ENCODE results near the gene AGTR1. TPM values are rescaled to one million over a fixed set of nuclear protein-coding genes. Genes with fewer than 3 reads are reported as not detected.

The AGTR1 gene
- total RNA-seq, 1 donor from 2014 or later: 12.0 TPM

- H3K27ac ChIP-seq: no peak overlapping the region
- H3K27me3 ChIP-seq: no peaks in the 10 kb centered on the region
- no peaks in the 10 kb centered on the region for H3K9me3 ChIP-seq
- H3K4me3 ChIP-seq: no peak overlapping the region
- no peaks in the 10 kb centered on the region for H3K36me3 ChIP-seq
- intact Hi-C loops (cut with DNase I): no loop called here
- no peak for DNase-seq (ENCODE audit: extremely low spot score in 2 of 2)
- no peaks in the 10 kb centered on the region for H3K4me1 ChIP-seq
- TF ChIP-seq POLR2A (IDR thresholded peaks at IDR 0.05) (no peak), CTCF (IDR thresholded peaks at IDR 0.05) (no peak), POLR2AphosphoS5 (IDR thresholded peaks at IDR 0.05; ENCODE audit: insufficient read depth in 1 of 2, low read depth in 1 of 2) (no peak)
Observed at GRCh38 chr3:148709560-148710253, 12.0 kb downstream of the AGTR1 start.

GRCh38 chr3:148710665-148711064, 13.0 kb downstream of the AGTR1 start:
- no peaks in the 10 kb centered on the region for H3K9me3 ChIP-seq
- no peaks in the 10 kb centered on the region for H3K27me3 ChIP-seq
- no peak for DNase-seq (ENCODE audit: extremely low spot score in 2 of 2)
- TF ChIP-seq CTCF (IDR thresholded peaks at IDR 0.05): no peak
- no peak for TF ChIP-seq POLR2AphosphoS5 (IDR thresholded peaks at IDR 0.05; ENCODE audit: insufficient read depth in 1 of 2, low read depth in 1 of 2)
- TF ChIP-seq POLR2A (IDR thresholded peaks at IDR 0.05): no peak
- intact Hi-C loops (cut with DNase I): no loop called here
- H3K27ac ChIP-seq: no peak overlapping the region
- no peaks in the 10 kb centered on the region for H3K4me1 ChIP-seq
- H3K36me3 ChIP-seq: no peaks in the 10 kb centered on the region
- no peak overlapping the region for H3K4me3 ChIP-seq

- H3K4me3 ChIP-seq: no peak overlapping the region
- intact Hi-C loops (cut with DNase I): no loop called here
- no peak for DNase-seq (ENCODE audit: extremely low spot score in 2 of 2)
- H3K4me1 ChIP-seq: no peaks in the 10 kb centered on the region
- no peak overlapping the region for H3K27ac ChIP-seq
- H3K9me3 ChIP-seq: no peaks in the 10 kb centered on the region
- H3K36me3 ChIP-seq: no peaks in the 10 kb centered on the region
- no peaks in the 10 kb centered on the region for H3K27me3 ChIP-seq
- no peak for TF ChIP-seq POLR2AphosphoS5 (IDR thresholded peaks at IDR 0.05; ENCODE audit: insufficient read depth in 1 of 2, low read depth in 1 of 2)
- TF ChIP-seq CTCF (IDR thresholded peaks at IDR 0.05): no peak
- no peak for TF ChIP-seq POLR2A (IDR thresholded peaks at IDR 0.05)
Observed at GRCh38 chr3:148711981-148712666, 14.4 kb downstream of the AGTR1 start.

- intact Hi-C loops (cut with DNase I): no loop called here
- Histone ChIP-seq H3K4me1 (no peaks in the 10 kb centered on the region), H3K36me3 (no peaks in the 10 kb centered on the region), H3K27ac (no peak overlapping the region), H3K27me3 (no peaks in the 10 kb centered on the region), H3K9me3 (no peaks in the 10 kb centered on the region), H3K4me3 (no peak overlapping the region)
- no peak for DNase-seq (ENCODE audit: extremely low spot score in 2 of 2)
- TF ChIP-seq CTCF (IDR thresholded peaks at IDR 0.05) (no peak), POLR2A (IDR thresholded peaks at IDR 0.05) (no peak), POLR2AphosphoS5 (IDR thresholded peaks at IDR 0.05; ENCODE audit: insufficient read depth in 1 of 2, low read depth in 1 of 2) (no peak)
Observed at GRCh38 chr3:148714521-148714920, 16.8 kb downstream of the AGTR1 start.

- no peaks in the 10 kb centered on the region for H3K27me3 ChIP-seq
- intact Hi-C loops (cut with DNase I): no loop called here
- no peak for TF ChIP-seq POLR2A (IDR thresholded peaks at IDR 0.05)
- no peak overlapping the region for H3K4me3 ChIP-seq
- no peaks in the 10 kb centered on the region for H3K9me3 ChIP-seq
- H3K4me1 ChIP-seq: no peaks in the 10 kb centered on the region
- no peak for DNase-seq (ENCODE audit: extremely low spot score in 2 of 2)
- H3K36me3 ChIP-seq: no peaks in the 10 kb centered on the region
- no peak overlapping the region for H3K27ac ChIP-seq
Observed at GRCh38 chr3:148716657-148717056, 19.0 kb downstream of the AGTR1 start.

Data from vagina (tissue), 2 donors.